ENCODE measurements around the gene SERPINE1.
"Not testable (repeated sequence)": the region's sequence is repeated elsewhere in the genome, so short reads cannot be mapped to it uniquely, and the experiment has no call there.

Gene SERPINE1

DNA sequence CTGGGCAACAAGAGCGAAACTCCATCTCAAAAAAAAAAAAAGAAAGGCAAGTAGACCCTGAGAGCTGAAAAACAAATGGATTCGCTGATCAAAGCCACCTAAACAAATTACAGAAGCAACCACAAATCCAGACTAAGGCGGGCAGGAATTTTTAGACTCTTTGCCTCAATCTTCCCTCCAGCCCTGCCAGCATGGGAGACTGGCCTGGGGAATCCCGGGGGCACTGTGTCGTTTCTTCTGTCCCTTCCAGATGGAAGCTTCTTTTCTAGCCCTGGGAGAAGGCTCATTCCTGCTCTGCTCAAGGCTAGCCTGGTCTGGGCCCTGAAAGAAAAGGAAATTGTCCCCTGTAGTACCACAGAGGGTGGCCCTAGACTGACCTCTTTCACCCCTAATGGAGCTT, 15.6 kb upstream of the SERPINE1 start:
- no peaks in the 10 kb centered on the region for H4K20me1 ChIP-seq
- TF ChIP-seq Cebpa-rat (IDR thresholded peaks at IDR 0.05): no peak
- no peak overlapping the region for H3K9ac ChIP-seq
- no peaks in the 10 kb centered on the region for H3K36me3 ChIP-seq
- H3K27me3 ChIP-seq: no peaks in the 10 kb centered on the region
- no peak overlapping the region for H3K27ac ChIP-seq
- H3K4me1 ChIP-seq: peaks cover 48% of the 10 kb centered on the region
- H3K4me2 ChIP-seq: no peak overlapping the region
- H3K4me3 ChIP-seq: no peak overlapping the region
- no peaks in the 10 kb centered on the region for H3K9me3 ChIP-seq

DNA sequence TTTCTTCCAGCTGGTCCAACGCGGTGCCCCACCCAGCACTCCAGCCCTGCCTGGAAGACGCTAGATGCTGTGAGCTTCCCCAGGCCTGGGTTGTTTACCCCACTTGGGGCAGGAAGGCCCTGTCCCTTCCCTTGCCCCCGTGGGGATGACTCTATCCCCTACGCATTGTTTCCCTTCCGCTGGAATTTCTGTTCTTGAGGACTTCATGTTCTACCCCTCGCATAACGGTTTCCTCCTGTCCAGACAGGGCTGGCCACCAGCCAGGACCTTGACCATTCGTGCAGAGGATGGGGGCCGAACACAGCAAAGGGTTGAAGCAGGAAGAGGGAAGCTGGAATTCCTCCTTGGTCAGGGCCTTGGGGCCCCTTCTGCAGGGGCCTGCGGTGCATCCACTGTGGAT, 14.7 kb upstream of the SERPINE1 start:
- H3K4me3 ChIP-seq: no peak overlapping the region
- H3K27me3 ChIP-seq: no peaks in the 10 kb centered on the region
- no peak overlapping the region for H3K27ac ChIP-seq
- peaks cover 50% of the 10 kb centered on the region for H3K4me1 ChIP-seq
- H4K20me1 ChIP-seq: no peaks in the 10 kb centered on the region
- no peaks in the 10 kb centered on the region for H3K36me3 ChIP-seq
- no peak for TF ChIP-seq Cebpa-rat (IDR thresholded peaks at IDR 0.05)
- H3K9me3 ChIP-seq: no peaks in the 10 kb centered on the region
- no peak overlapping the region for H3K4me2 ChIP-seq
- H3K9ac ChIP-seq: no peak overlapping the region

DNA sequence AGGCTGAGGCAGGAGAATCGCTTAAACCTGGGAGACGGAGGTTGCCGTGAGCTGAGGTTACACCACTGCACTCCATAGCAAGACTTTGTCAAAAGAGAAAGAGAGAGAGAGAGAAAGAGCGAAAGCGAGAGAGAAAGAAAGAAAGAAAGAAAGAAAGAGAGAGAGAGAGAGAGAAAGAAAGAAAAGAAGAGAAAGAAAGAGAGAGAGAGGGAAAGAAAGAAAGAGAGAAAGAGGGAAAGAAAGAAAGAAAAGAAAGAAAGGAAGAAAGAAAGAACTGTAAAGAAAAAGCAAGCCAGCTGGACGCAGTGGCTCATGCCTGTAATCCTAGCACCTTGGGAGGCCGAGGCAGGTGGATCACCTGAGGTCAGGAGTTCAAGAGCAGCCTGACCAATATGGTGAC, 13.8 kb upstream of the SERPINE1 start:
- H3K27ac ChIP-seq, H3K27me3 ChIP-seq, H3K36me3 ChIP-seq, H3K4me2 ChIP-seq, H4K20me1 ChIP-seq, H3K9me3 ChIP-seq, H3K9ac ChIP-seq, H3K4me3 ChIP-seq: not testable (repeated sequence)
- peaks cover 43% of the 10 kb centered on the region for H3K4me1 ChIP-seq

DNA sequence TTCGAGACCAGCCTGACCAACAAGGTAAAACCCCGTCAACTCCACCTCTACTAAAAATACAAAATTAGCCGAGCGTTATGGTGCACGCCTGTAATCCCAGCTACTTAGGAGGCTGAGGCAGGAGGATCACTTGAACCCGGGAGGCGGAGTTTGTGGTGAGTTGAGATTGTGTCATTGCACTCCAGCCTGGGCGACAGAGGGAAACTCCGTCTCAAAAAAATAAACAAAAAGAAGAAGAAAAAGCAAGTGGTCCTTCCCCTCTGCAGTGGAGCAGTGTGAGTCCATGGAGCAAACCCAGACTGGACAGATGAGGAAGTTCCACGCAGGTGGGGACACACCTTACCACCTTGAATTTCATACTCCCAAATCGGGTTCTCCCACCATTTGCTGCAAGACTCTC, 13.1 kb upstream of the SERPINE1 start:
- Histone ChIP-seq H4K20me1 (no peaks in the 10 kb centered on the region), H3K9me3 (no peaks in the 10 kb centered on the region), H3K27ac (no peak overlapping the region), H3K9ac (no peak overlapping the region), H3K4me2 (peak overlapping the region; percentile 29), H3K4me3 (no peak overlapping the region), H3K27me3 (no peaks in the 10 kb centered on the region), H3K4me1 (peaks cover 36% of the 10 kb centered on the region), H3K36me3 (no peaks in the 10 kb centered on the region)
- no peak for TF ChIP-seq Cebpa-rat (IDR thresholded peaks at IDR 0.05)

DNA sequence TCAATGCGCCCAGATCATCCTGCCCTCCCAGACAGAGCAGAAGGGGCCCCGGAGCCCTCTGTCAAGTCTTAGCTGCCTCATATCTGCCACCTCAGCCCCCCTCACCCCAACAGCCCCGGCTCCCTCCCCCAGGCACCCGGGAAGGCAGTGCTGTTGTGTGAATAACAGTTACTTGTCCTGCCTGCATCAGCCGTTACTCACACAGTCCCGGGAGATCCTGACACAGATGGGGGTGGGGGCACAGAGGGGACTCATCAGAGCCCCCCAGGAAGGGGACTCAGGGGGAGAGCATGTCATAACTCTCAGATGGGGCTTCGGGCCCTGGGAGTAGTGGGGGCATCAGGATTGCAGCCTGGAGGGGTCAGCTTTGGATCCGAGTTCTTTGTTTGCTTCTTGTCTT, 12.4 kb upstream of the SERPINE1 start:
- no peaks in the 10 kb centered on the region for H3K27me3 ChIP-seq
- TF ChIP-seq Cebpa-rat (IDR thresholded peaks at IDR 0.05): no peak
- no peak overlapping the region for H3K4me3 ChIP-seq
- H3K4me1 ChIP-seq: peaks cover 34% of the 10 kb centered on the region
- H4K20me1 ChIP-seq: no peaks in the 10 kb centered on the region
- H3K27ac ChIP-seq: peak overlapping the region; percentile 43; the same call in 1 of the 2 replicates
- H3K9ac ChIP-seq: no peak overlapping the region
- peak overlapping the region; percentile 29 for H3K4me2 ChIP-seq
- no peaks in the 10 kb centered on the region for H3K9me3 ChIP-seq
- no peaks in the 10 kb centered on the region for H3K36me3 ChIP-seq

GRCh38 chr7:101115215-101115614, 11.7 kb upstream of the SERPINE1 start:
- no peak overlapping the region; the same call in 1 of the 2 replicates for H3K4me2 ChIP-seq
- no peak for TF ChIP-seq Cebpa-rat (IDR thresholded peaks at IDR 0.05)
- H3K27ac ChIP-seq: no peak overlapping the region
- peaks cover 34% of the 10 kb centered on the region for H3K4me1 ChIP-seq
- no peaks in the 10 kb centered on the region for H3K27me3 ChIP-seq
- no peaks in the 10 kb centered on the region for H4K20me1 ChIP-seq
- no peaks in the 10 kb centered on the region for H3K36me3 ChIP-seq
- no peaks in the 10 kb centered on the region for H3K9me3 ChIP-seq
- no peak overlapping the region for H3K4me3 ChIP-seq
- no peak overlapping the region for H3K9ac ChIP-seq

- H3K9ac ChIP-seq: no peak overlapping the region
- H4K20me1 ChIP-seq: no peaks in the 10 kb centered on the region
- no peak overlapping the region for H3K4me2 ChIP-seq
- no peaks in the 10 kb centered on the region for H3K36me3 ChIP-seq
- H3K27me3 ChIP-seq: no peaks in the 10 kb centered on the region
- H3K9me3 ChIP-seq: no peaks in the 10 kb centered on the region
- no peak overlapping the region for H3K4me3 ChIP-seq
- TF ChIP-seq Cebpa-rat (IDR thresholded peaks at IDR 0.05): no peak
- H3K4me1 ChIP-seq: peaks cover 50% of the 10 kb centered on the region
- no peak overlapping the region for H3K27ac ChIP-seq
These were observed 10.0 kb upstream of the SERPINE1 start for GRCh38 chr7:101116898-101117297.

DNA sequence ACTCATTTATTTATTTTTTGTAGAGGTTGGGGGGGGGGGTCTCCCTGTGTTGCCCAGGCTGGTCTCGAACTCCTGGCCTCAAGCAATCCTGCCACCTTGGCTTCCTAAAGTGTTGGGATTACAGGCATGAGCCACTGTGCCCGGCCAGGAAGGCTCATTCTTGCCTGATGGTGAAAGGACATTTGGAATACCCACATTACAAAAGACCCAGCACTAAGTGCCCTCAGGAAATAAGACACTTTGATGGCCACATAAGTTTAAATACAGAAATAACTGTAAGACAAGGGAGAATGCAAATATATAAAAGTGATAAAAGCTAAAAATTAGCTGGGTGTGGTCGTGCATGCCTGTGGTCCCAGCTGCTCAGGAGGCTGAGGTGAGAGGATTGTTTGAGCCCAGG, 8.0 kb upstream of the SERPINE1 start:
- Histone ChIP-seq H3K27ac (no peak overlapping the region), H3K36me3 (no peaks in the 10 kb centered on the region), H3K4me3 (no peak overlapping the region), H3K9ac (no peak overlapping the region), H3K4me2 (no peak overlapping the region), H3K4me1 (peaks cover 70% of the 10 kb centered on the region), H3K27me3 (no peaks in the 10 kb centered on the region), H3K9me3 (no peaks in the 10 kb centered on the region), H4K20me1 (no peaks in the 10 kb centered on the region)
- TF ChIP-seq Cebpa-rat (IDR thresholded peaks at IDR 0.05): no peak

- H3K36me3 ChIP-seq: no peaks in the 10 kb centered on the region
- H3K27me3 ChIP-seq: no peaks in the 10 kb centered on the region
- no peaks in the 10 kb centered on the region for H3K9me3 ChIP-seq
- no peaks in the 10 kb centered on the region for H4K20me1 ChIP-seq
- no peak overlapping the region for H3K4me3 ChIP-seq
- TF ChIP-seq Cebpa-rat (IDR thresholded peaks at IDR 0.05): no peak
- H3K4me1 ChIP-seq: peaks cover 70% of the 10 kb centered on the region
- H3K9ac ChIP-seq: no peak overlapping the region
- no peak overlapping the region for H3K27ac ChIP-seq
- peak overlapping the region; percentile 99 for H3K4me2 ChIP-seq
These were observed 7.0 kb upstream of the SERPINE1 start for GRCh38 chr7:101119876-101120275.

DNA sequence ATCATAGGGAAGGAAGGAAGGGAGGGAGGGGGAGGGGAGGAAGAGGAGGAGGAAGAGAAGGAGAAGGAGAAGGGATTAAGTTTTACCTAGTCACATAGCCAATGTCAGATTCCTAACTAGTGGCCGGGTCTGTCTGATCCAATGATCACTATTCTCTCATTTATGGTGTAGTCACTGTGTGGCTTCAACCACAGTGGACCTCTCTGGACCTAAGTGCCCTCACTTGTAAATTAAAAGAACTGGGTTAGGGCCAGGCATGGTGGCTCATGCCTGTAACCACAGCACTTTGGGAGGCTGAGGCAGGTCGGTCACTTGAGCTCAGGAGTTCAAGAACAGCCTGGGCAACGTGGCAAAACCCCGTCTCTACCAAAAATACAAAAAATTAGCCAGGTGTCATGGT, 6.6 kb upstream of the SERPINE1 start:
- Histone ChIP-seq H3K36me3 (no peaks in the 10 kb centered on the region), H3K27me3 (no peaks in the 10 kb centered on the region), H3K4me2 (peak overlapping the region; percentile 99), H3K9me3 (no peaks in the 10 kb centered on the region), H3K4me1 (peaks cover 72% of the 10 kb centered on the region), H3K9ac (no peak overlapping the region), H3K27ac (no peak overlapping the region), H4K20me1 (no peaks in the 10 kb centered on the region), H3K4me3 (no peak overlapping the region)
- no peak for TF ChIP-seq Cebpa-rat (IDR thresholded peaks at IDR 0.05)

DNA sequence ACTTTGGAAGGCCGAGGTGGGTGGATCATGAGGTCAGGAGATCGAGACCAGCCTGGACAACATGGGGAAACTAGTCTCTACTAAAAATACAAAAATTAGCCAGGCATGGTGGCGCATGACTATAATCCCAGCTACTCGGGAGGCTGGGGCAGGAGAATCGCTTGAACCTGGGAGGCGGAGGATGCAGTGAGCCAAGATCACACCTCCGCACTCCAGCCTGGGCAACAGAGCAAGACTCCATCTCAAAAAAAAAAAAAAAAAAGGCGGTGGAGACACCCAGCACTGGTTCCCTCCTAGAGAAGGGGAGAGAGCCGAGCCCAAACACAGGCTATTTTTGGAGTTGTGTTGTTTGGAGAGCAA, 5.3 kb upstream of the SERPINE1 start:
- not testable (repeated sequence) for H3K9me3 ChIP-seq, H4K20me1 ChIP-seq, H3K27me3 ChIP-seq, H3K36me3 ChIP-seq
- Histone ChIP-seq H3K27ac (peak overlapping the region; percentile 88), H3K4me1 (peaks cover 84% of the 10 kb centered on the region), H3K9ac (peak overlapping the region; percentile 75; the same call in 1 of the 2 replicates), H3K4me3 (peak overlapping the region; percentile 53), H3K4me2 (peak overlapping the region; percentile 99)
